GM10266 (cell line): Measurements from ENCODE around the gene JMJD4.

Experiments used
- DNase-seq: peaks from one replicate; pipeline ENCODE4 v3.0.0; 2012; ENCODE audit errors: extremely low spot score
- CTCF ChIP-seq: IDR thresholded peaks from 2 replicates; pipeline ENCODE4 v1.5.1; 2012; ENCODE audit warnings: mild to moderate bottlenecking, low read depth; ENCODE audit not compliant: control insufficient read depth, insufficient read depth; ENCODE audit errors: missing control alignments

JMJD4 gene

GRCh38 chr1:227742738-227743715 is 7.9 kb upstream of the JMJD4 start:
- DNase-seq, result no peak
- TF ChIP-seq CTCF, result no peak

- TF ChIP-seq CTCF, result no peak
- DNase-seq, result no peak
These were observed 6.2 kb upstream of the JMJD4 start for GRCh38 chr1:227741166-227741870.

GRCh38 chr1:227740401-227740960 is 5.4 kb upstream of the JMJD4 start:
- no peak for TF ChIP-seq CTCF
- DNase-seq, result no peak

GRCh38 chr1:227739636-227740035 is 4.5 kb upstream of the JMJD4 start:
- DNase-seq, result no peak
- no peak for TF ChIP-seq CTCF

DNA sequence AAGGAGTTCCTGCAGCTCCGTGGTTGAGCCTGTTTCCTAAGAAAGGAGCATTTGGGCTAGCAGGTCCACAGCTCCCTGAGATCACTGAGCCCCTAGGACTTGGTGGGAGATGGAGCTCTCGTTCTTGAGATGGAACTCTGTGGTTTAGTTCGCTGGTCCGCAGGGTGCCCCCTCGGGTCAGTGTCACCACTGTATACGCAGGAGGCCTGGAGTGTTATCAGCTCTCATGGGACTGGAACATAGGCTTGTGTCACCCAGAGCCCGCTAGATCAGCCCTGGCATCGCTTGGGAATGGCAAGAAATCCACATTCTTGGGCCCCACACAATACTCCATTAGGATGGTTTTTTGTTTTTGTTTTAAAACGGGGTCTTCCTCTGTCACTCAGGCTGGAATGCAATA is 3.7 kb upstream of the JMJD4 start:
- no peak for DNase-seq
- TF ChIP-seq CTCF, result no peak

DNA sequence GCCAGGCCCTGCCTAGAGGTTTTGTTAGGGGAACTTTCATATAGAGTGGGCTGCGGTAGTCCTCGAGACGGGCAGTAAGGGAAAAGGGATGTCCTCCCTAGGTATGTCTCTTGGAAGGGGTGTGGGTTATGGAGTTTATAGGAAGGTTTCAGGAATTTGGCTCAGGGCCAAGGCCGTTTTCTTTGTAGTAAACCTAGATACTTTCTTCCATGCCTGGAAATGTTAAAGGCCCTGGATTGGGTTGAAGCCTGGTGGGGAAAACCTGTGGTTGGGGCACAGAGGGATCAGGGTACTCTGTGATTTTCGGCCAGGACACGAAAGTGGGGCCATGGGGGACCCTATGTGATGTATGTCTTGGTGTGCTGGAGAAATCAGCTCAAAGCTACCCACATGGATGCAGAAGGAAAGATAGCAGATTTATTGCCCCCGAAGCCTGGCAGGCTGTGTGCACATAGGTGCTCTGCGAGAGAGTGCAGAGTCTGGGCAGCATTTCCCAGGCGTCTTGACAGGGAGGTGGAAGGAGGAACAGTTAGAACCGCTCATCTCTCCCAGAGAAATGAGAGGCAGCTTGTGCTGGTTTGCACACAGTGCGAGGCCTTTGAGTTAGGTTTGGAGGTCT is 1.8 kb upstream of the JMJD4 start:
- no peak for DNase-seq
- no peak for TF ChIP-seq CTCF
